Left ventricle myocardium superior (tissue), 1 donor: Measurements from ENCODE around the gene SFXN2. TPM values are rescaled to one million over a fixed set of nuclear protein-coding genes. Genes with fewer than 3 reads are reported as not detected.
A peak's percentile ranks its signal among the peaks of the same experiment; 100 is the strongest.

Experiments used
- ATAC-seq: fragments of 200-7000 bp; cut with Tn5 transposase; one replicate; pipeline ENCODE4 v1.9.1; 2020; ENCODE audit warnings: mild to moderate bottlenecking, moderate library complexity
- DNase-seq: peaks from one replicate; pipeline ENCODE4 v3.0.0-alpha.2; 2020
- intact Hi-C: fragments of 100-400 bp; cut with micrococcal nuclease; formaldehyde crosslinking; loops from one replicate; pipeline ENCODE4 v1.11.0; 2022
- total RNA-seq: library from RNA; stranded (reverse); fragmentation: NEBNext Ultra II Directional; extraction: Animal tissue kit (Norgen Biotek cat#: 25700); gene quantifications from one replicate; pipeline ENCODE4 v1.2.1, GENCODE V29; 2021
- donor health status: DM: no; HTN: yes; CAD: no; lungs with severe emphysema.

Gene SFXN2
- total RNA-seq, 1 donor from 2014 or later = 1.5 TPM

DNA sequence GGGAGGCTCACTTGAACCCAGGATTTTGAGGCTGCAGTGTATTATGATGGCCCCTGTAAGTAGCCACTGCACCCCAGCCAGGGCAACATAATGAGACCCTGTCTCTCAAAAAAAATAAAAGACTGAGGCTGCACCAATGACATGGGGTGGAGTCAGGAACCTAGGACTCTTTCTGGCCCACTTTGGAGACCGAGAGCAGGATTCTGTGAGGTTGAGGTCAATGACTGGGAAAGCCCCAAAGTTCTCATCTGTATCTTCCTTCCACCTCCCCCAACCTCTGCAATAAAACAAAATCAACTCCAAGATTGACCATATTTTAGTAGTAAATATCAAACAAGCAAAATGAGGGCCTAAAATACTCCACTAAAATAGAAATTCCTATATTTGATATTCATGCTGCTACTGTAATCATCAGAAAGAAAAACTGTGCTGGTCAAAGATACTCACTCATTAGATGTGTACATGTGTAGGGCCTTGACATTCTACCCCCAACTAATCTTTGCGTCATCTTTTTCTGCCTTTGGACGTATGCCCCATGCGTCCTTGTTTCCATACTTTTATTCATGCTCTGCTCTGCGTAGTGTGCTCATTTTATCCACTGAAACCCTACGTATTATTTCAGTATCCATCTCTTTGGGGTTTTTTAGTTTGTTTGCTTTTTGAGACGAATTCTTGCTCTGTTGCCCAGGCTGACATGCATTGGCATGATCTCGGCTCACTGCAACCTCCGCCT, 53.2 kb downstream of the SFXN2 start:
- ATAC-seq (no peak), DNase-seq (no peak)
- intact Hi-C loops = no loop called here

DNA sequence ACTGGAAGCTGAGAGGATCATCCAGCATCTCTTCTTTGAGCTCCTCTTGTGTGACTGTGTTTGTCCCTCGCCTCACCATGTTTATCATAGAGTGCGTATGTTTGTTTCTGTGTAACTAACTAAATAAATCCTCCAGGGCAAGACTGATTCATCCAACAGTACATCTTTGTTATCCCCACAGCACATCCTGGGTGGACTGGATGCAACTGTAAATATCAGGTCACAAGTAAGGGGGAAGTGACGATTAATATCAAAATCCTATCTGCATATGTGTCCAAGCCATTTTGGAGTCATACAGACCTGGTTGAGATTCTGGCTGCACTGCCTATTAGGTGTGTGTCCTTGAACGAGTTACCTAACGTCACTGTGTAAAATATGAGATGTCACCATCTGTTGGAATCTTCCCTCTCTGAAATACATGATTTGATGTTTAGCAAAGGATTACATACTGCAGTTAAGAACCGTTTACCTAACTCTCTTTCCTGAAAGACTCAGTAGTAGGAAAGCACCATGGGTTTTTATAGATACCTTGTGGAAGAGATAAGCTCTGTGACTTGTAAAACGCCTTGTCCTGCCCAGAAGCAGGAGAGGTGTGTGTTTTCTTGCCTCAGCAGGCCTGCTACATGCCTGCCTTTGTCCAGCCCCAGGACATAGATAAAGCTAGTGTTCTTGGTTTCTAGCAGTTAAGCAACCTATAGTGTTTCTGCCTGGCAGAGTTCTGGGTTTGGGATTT, 55.1 kb downstream of the SFXN2 start:
- no peak for DNase-seq
- no peak for ATAC-seq
- intact Hi-C loops = no loop called here

DNA sequence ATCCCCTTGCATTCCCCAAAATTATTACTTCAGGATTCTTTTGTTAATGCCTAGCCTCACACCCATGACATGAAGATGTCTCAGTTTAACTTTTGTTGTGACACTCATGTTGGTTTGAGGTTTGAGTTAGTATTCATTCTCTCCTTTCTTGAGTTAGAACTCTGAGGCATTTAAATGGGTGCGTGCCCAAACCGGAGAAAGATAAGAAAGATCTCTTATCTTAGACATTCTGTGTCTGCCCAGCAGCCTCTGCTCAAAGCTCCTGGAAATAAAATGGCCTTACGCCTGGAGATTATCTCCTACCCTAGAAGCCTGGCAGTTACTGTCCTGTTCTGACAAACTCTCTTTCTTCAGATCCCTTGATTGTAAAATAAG, 55.7 kb downstream of the SFXN2 start:
- intact Hi-C loops = no loop called here
- DNase-seq = no peak
- ATAC-seq = no peak

DNA sequence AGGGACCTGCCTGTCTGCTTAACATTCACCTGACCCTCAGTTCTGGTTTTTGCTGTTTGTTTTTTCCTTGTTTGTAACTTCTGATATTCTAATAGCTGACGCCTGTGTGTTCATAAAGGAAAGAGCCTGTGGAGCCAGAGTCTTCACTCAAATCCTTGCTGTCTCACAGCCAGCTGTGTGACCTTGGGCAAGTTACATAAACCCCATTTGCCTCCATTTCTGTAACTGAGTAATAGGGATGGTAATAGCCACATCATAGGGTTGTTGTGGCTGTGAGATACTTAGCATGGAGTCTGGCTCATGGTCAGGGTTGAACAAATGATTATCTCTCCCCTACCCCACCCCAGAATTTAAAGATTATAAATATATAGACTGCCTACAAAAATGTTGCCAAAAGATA, 56.4 kb downstream of the SFXN2 start:
- intact Hi-C loops = no loop called here
- DNase-seq = no peak
- ATAC-seq = no peak

DNA sequence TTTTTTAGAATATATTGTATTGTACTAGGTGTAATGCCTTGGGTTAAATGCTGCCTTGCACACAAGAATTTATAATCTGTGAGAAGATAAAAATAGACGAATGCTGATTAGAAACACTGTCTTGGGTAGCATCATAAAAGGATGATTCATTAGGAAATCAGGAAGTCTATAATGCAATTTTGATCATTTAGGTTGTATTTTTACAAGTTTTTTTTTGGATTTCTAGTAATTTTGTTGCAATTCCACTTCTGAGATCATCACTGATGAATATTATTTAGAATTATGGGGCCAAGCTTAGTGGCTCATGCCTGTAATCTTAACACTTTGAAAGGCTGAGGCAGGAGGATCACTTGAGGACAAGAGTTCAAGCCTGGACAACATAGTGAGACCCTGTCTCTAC, 58.9 kb downstream of the SFXN2 start:
- ATAC-seq (no peak), DNase-seq (no peak)
- intact Hi-C loops = no loop called here

- intact Hi-C loops = no loop called here
- no peak for ATAC-seq
- DNase-seq = no peak
Observed at GRCh38 chr10:102773986-102774385, 59.5 kb downstream of the SFXN2 start.

DNA sequence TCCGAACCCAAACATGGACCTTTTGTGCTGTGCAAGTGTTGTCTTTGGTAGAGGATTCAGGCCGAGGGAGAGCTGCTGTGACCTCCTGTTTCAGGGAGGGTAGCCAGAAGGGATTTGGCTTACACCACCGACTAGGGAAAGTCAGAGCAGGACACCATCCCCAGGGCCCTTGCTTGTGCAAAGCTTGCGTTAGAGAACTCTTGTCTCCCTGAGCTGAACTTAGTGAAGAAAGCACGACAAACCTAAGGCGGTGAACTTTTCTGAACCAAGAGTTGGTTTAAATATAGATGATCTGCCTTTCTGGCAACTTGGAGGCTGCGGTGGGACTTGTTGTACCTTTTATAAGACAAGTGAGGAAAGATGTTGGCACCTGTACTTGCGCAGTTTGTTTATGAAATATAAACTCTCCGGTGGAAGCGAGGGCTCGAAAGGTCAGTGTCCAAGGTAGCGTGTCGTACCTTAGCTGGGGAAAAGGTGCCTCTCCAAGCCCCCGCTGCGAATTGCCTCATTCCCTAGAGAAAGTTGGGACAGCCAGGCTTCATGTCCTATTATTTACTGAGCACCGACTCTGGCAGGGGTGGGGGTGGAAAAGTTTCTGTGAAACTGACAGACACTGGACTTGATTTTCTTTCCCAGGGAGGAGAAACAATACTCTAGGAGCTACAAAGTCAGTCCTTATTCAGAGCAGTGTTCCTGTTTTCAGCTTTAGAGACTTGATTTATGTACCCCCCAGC, 60.9 kb downstream of the SFXN2 start:
- peak; percentile 65 for ATAC-seq
- intact Hi-C loops = no loop called here
- peak; percentile 77 for DNase-seq

DNA sequence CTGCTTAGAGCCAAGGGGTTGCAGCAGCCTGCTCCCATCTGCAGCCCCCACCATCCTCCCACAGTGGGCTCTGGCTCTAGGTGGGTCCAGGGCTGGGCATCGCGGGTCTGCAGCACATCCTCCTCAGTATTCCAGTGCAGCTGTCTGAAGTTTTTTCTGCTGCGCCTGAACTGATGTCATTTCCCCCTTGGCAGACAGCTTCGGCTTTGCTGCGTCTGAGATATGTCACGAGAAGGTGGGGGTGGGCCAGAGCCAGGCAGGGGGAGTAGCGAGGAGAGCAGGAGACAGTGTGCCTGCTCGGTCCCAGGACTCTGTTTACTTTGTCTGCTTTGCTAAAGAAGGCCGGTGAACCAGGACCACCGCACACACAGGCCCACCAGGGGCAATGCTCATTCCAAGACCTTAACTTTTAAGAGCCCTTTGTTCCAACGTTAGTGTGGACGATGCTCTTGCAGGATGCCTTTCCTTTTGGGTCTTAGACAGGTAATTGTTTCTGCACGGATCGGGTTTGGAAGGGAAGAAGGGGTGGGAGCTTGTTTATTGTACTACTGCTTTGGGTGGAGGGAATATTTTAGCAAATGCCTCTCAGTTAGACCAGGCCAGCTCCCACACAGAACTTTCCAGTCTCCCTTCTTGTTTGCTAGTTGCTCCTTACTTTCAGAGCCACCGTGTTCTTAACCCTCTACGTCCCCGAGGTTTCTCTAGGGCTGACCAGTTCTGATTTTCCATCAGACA, 61.7 kb downstream of the SFXN2 start:
- DNase-seq = peak; percentile 85
- ATAC-seq = peak; percentile 83
- intact Hi-C loops = no loop called here

GRCh38 chr10:102776779-102777456, 62.5 kb downstream of the SFXN2 start:
- ATAC-seq (peak; percentile 81), DNase-seq (peak; percentile 81)
- intact Hi-C loops = no loop called here

DNA sequence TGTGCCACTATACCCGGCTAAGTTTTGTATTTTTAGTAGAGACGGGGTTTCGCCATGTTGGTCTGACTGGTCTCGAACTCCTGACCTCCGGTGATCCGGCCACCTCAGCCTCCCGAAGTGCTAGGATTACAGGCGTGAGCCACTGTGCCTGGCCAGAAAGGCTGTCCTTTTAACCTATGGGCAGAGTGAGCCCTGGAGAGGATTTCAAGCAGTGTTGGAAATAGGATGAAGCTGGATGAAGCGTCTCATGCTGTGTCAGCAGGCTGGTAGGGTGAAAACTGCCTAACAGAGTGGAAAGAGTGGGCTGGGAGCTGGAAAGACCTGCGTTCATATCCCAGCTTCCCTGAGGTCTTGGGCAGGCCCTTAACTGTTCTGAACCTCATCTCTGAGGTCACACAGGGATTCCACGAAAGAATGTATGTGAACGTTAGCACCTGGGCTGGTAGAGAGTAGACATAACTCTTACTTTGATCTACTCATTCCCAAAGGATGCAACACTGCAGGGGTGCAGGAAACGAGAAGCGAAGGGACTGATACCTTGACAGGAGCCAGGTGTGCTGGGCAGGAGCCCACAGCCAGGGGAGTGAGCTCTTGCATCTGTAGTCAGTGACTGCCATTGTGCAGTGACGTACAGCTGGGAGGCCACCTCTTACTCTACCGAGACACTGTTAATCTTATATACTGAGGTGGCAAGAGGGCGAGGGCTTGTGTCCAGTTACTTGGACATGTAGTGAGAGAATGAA, 63.4 kb downstream of the SFXN2 start:
- DNase-seq (no peak), ATAC-seq (no peak)
- intact Hi-C loops = no loop called here

DNA sequence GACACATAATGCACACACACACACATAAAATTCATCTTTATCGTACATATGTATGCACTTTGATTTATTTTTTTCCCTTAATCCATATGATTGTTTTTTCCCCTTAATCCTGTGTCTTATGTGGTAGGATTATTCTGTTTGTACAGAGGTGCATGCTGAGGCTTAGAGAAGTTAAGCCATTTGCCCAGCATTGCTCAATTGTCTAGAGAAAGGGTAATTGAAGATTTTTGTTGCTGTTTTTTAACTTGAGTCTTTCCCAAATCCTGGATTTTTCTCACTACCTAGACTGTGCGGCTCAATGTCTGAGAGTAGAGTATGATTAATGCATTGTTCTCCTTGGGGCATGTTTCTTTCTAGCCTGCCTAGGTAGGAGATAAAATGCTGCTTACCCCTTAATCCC, 64.3 kb downstream of the SFXN2 start:
- ATAC-seq = no peak
- no peak for DNase-seq
- intact Hi-C loops = no loop called here

DNA sequence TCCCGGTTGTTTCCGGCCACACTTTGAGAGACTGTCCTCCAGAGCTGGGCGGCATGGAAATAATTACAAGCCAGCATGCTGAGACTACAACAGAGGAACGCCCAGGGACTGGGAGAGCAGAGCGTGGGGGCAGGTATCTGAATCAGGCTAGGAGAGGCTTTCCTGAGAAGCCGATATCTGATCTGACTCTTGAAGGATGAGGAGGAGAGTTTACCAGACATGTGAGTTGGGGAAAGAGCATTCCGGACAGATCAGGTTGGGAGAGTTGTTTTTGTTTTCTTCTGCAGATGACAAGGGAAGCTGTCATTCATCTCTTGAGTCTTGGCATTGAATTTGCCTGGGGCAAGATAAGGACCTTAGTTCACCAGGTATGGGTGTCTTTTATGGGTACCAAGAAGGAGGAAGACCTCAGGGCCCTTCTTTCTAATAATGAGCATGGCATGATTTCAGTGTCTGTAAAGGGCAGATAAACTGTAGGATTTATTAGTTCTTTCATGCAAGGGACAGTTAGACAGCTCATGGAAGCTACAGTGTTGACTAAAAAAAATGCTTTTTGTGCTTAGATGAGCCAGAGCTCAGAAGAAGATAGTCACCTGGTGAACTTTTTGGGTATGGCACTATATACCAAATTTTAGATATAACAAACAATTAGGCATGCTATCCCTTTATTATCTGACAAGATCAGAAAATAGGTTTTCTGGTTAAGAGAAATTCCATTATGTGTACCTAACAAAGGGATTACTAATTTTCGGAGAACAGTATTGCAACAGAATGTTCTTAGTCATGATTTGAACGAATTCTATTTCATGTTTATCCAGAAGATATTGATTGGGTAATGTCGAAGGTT, 65.5 kb downstream of the SFXN2 start:
- no peak for ATAC-seq
- no peak for DNase-seq
- intact Hi-C loops = no loop called here

- ATAC-seq = no peak
- intact Hi-C loops = no loop called here
- DNase-seq = no peak
Observed at GRCh38 chr10:102780527-102780808, 66.0 kb downstream of the SFXN2 start.

- intact Hi-C loops = no loop called here
- ATAC-seq (no peak), DNase-seq (no peak)
Observed at GRCh38 chr10:102781090-102781920, 66.9 kb downstream of the SFXN2 start.

- ATAC-seq = peak; percentile 56
- DNase-seq = no peak
- intact Hi-C loops = no loop called here
Observed at GRCh38 chr10:102781921-102782557, 67.6 kb downstream of the SFXN2 start.
